Panc1 (cell line): ENCODE measurements around the gene PHF8.

Experiments used
- POLR2AphosphoS5 ChIP-seq: IDR thresholded peaks from 2 replicates; pipeline ENCODE4 v1.6.1; 2012; ENCODE audit warnings: mild to moderate bottlenecking, low read depth, low read length, moderate library complexity
- TF ChIP-seq, protein P1 (sequence below): fragments of 450-650 bp; IDR thresholded peaks from 2 replicates; pipeline ENCODE4 v1.5.1; 2017; ENCODE audit warnings: mild to moderate bottlenecking
- TF ChIP-seq, protein P2 (sequence below), 2 experiments: IDR thresholded peaks; 2 replicates each; pipeline ENCODE4 v1.6.1; 2011 to 2012; ENCODE audit warnings: low read depth in 2 of 2, control low read depth in 1 of 2, low read length in 1 of 2, mild to moderate bottlenecking in 1 of 2, moderate library complexity in 1 of 2; ENCODE audit not compliant: insufficient read depth in 1 of 2

DNA sequence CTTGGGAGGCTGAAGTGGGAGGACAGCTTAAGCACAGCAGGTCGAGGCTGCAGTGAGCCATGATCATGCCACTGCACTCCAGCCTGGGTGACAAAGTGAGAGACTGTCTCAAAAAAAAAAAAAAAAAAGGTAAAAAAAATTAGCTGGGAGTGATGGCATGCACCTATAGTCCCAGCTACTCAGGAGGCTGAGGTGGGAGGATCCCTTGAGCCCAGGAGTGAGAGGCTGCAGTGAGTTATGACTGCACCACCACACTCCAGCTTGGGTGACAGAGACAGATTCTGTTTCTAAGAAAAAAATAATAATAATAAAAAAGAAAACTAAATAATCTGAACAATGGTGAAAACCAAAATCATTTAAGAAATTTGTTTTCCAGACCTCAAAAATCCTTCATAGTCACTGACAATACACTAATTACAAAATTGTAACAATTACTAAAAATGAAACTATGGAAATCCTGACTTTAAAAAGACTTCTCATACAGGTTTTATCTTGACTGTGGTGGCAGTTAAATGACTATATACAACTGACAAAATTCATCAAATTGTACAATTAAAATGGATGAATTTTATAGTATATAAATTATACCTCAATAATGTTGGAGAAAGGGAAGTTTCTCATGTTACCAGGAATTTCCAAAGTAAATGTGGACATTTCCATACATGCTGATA, 31.3 kb downstream of the PHF8 start:
- TF ChIP-seq, protein P1, sequence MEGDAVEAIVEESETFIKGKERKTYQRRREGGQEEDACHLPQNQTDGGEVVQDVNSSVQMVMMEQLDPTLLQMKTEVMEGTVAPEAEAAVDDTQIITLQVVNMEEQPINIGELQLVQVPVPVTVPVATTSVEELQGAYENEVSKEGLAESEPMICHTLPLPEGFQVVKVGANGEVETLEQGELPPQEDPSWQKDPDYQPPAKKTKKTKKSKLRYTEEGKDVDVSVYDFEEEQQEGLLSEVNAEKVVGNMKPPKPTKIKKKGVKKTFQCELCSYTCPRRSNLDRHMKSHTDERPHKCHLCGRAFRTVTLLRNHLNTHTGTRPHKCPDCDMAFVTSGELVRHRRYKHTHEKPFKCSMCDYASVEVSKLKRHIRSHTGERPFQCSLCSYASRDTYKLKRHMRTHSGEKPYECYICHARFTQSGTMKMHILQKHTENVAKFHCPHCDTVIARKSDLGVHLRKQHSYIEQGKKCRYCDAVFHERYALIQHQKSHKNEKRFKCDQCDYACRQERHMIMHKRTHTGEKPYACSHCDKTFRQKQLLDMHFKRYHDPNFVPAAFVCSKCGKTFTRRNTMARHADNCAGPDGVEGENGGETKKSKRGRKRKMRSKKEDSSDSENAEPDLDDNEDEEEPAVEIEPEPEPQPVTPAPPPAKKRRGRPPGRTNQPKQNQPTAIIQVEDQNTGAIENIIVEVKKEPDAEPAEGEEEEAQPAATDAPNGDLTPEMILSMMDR = no peak
- TF ChIP-seq, protein P2, sequence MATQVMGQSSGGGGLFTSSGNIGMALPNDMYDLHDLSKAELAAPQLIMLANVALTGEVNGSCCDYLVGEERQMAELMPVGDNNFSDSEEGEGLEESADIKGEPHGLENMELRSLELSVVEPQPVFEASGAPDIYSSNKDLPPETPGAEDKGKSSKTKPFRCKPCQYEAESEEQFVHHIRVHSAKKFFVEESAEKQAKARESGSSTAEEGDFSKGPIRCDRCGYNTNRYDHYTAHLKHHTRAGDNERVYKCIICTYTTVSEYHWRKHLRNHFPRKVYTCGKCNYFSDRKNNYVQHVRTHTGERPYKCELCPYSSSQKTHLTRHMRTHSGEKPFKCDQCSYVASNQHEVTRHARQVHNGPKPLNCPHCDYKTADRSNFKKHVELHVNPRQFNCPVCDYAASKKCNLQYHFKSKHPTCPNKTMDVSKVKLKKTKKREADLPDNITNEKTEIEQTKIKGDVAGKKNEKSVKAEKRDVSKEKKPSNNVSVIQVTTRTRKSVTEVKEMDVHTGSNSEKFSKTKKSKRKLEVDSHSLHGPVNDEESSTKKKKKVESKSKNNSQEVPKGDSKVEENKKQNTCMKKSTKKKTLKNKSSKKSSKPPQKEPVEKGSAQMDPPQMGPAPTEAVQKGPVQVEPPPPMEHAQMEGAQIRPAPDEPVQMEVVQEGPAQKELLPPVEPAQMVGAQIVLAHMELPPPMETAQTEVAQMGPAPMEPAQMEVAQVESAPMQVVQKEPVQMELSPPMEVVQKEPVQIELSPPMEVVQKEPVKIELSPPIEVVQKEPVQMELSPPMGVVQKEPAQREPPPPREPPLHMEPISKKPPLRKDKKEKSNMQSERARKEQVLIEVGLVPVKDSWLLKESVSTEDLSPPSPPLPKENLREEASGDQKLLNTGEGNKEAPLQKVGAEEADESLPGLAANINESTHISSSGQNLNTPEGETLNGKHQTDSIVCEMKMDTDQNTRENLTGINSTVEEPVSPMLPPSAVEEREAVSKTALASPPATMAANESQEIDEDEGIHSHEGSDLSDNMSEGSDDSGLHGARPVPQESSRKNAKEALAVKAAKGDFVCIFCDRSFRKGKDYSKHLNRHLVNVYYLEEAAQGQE (IDR thresholded peaks at IDR 0.05; ENCODE audit: insufficient read depth in 1 of 2, low read depth in 2 of 2, low read length in 1 of 2) = no peak
- no peak for TF ChIP-seq POLR2AphosphoS5
